Psoas muscle (tissue), 8 donors: Measurements from ENCODE around the gene CLEC2B. TPM values are rescaled to one million over a fixed set of nuclear protein-coding genes. Genes with fewer than 3 reads are reported as not detected.

Source experiments
- ATAC-seq, 4 donors: fragments of 200-7000 bp; cut with Tn5 transposase; one replicate each; pipeline ENCODE4 v1.9.1; 2020; ENCODE audit warnings: moderate library complexity in 3 of 4, mild to moderate bottlenecking in 2 of 4
- DNase-seq, 2 donors: peaks; one replicate each; pipeline ENCODE4 v3.0.0-alpha.2; 2020
- H3K27ac ChIP-seq: fragments of 200-600 bp; one replicate; pipeline ENCODE4 v1.8.0; 2022
- H3K27me3 ChIP-seq, 3 donors: fragments of 200-600 bp in 1 of 3; one replicate each; pipeline versions ENCODE4 v1.6.1 to v1.8.0; 2013 to 2022; ENCODE audit warnings: low read length in 2 of 3, mild to moderate bottlenecking in 2 of 3, moderate library complexity in 1 of 3; ENCODE audit not compliant: insufficient read depth in 3 of 3
- H3K36me3 ChIP-seq, 2 donors: fragments of 200-600 bp in 1 of 2; one replicate each; pipeline versions ENCODE4 v1.6.1 to v1.8.0; 2013 to 2022; ENCODE audit warnings: low read depth in 1 of 2, mild to moderate bottlenecking in 1 of 2, moderate library complexity in 1 of 2; ENCODE audit not compliant: insufficient read depth in 1 of 2
- H3K4me1 ChIP-seq: fragments of 200-600 bp; one replicate; pipeline ENCODE4 v1.8.0; 2022
- H3K4me3 ChIP-seq: fragments of 200-600 bp; one replicate; pipeline ENCODE4 v1.8.0; 2022; ENCODE audit warnings: mild to moderate bottlenecking
- H3K9me3 ChIP-seq: fragments of 200-600 bp; one replicate; pipeline ENCODE4 v1.8.0; 2022
- CTCF ChIP-seq: fragments of 200-600 bp; IDR thresholded peaks from one replicate; pipeline ENCODE4 v1.8.0; 2022; ENCODE audit warnings: antibody characterized with exemption
- WGBS, 3 donors: extraction: QIAGEN DNeasy Blood & Tissue Kit; methylation state at CpG; one replicate each; pipeline versions ENCODE4 v1.1.6 to v1.1.7; 2013; 5-methylcytosine and 5-hydroxymethylcytosine counted together
- intact Hi-C, 2 donors: fragments of 100-400 bp; cut with DNase I; formaldehyde crosslinking; loops; one replicate each; pipeline versions ENCODE4 v1.11.0 to v1.14.2; 2022
- polyA plus RNA-seq, 3 donors: library from polyadenylated mRNA; stranded (reverse); fragments of 200-250 nt; gene quantifications; one replicate each; pipeline ENCODE4 v1.2.3, GENCODE V29; 2013
- total RNA-seq, 4 donors: library from RNA; stranded (reverse); fragmentation: NEBNext Ultra II Directional in 2 of 4; extraction: Animal tissue kit (Norgen Biotek cat#: 25700) in 2 of 4; gene quantifications; one replicate each; pipeline versions ENCODE4 v1.2.1 to v1.2.4, GENCODE V29; 2021 to 2023
- donor health status: healthy with polysubstance abuse.
- donor health status: DM: no; HTN: no; CAD: no; lungs with moderate emphysema.
- donor health status: Bipolar disorder and iron deficiency.
- donor health status: healthy.
- donor health status: DM: yes; HTN: yes; CAD: no.
- donor health status: DM: no; HTN: no; CAD: no.
- donor health status: DM: no; HTN: no; CAD: no.
- donor health status: DM: yes; HTN: yes; CAD: no.

CLEC2B gene
- total and polyA plus RNA-seq, 7 donors: 5.5 to 24.9 (median 12.6) TPM

- 36 to 54% (median 48%) methylated on average over 3 of the region's 3 CpGs for WGBS, 3 donors
- Histone ChIP-seq H3K36me3 (no peaks in the 10 kb centered on the region), H3K27ac (peak overlapping the region; percentile 86), H3K4me3 (peak overlapping the region; percentile 19), H3K4me1 (peaks cover 13% of the 10 kb centered on the region), H3K9me3 (no peaks in the 10 kb centered on the region), H3K27me3 (no peaks in the 10 kb centered on the region)
- DNase-seq: no peak
- intact Hi-C loops: no loop called here
- no peak for ATAC-seq
- no peak for TF ChIP-seq CTCF
These were observed 3.0 kb upstream of the CLEC2B start for GRCh38 chr12:9872162-9872561.

- DNase-seq (no peak), ATAC-seq (peak in 1 of 4 donors; percentile 45)
- H3K27me3 ChIP-seq: no peaks in the 10 kb centered on the region
- peak overlapping the region; percentile 71 for H3K4me3 ChIP-seq
- peaks cover 13% of the 10 kb centered on the region for H3K4me1 ChIP-seq
- whole genome bisulfite sequencing, 3 donors: 62 to 68% (median 62%) methylated on average over 2 of the region's 2 CpGs
- TF ChIP-seq CTCF: no peak
- intact Hi-C loops: no loop called here
- H3K27ac ChIP-seq: peak overlapping the region; percentile 86
- no peaks in the 10 kb centered on the region for H3K9me3 ChIP-seq
- H3K36me3 ChIP-seq: no peaks in the 10 kb centered on the region
These were observed 1.2 kb upstream of the CLEC2B start for GRCh38 chr12:9870286-9870866.

GRCh38 chr12:9868951-9869306 lies 225 bp downstream of the CLEC2B start:
- WGBS, 3 donors: 37 to 47% (median 42%) methylated on average over 4 of the region's 4 CpGs
- H3K27ac ChIP-seq: peak overlapping the region; percentile 86
- intact Hi-C loops: loop anchor here in 1 of 2 donors (5.0 kb wide), 1 partner anchor 853 kb away; the partner anchor contains the start of gene YBX3

GRCh38 chr12:9868311-9868801 lies 798 bp downstream of the CLEC2B start:
- Histone ChIP-seq H3K27ac (peak overlapping the region; percentile 86), H3K4me1 (peaks cover 13% of the 10 kb centered on the region), H3K4me3 (peak overlapping the region; percentile 71), H3K9me3 (no peaks in the 10 kb centered on the region), H3K36me3 (no peaks in the 10 kb centered on the region), H3K27me3 (no peaks in the 10 kb centered on the region)
- intact Hi-C loops: loop anchor here in 1 of 2 donors (5.0 kb wide), 1 partner anchor 854 kb away; the partner anchor contains the start of gene YBX3
- WGBS, 3 donors: 51 to 69% (median 51%) methylated on average over 11 of the region's 11 CpGs
- TF ChIP-seq CTCF: no peak
- DNase-seq (no peak), ATAC-seq (peak in 1 of 4 donors; percentile 43)

More at GRCh38 chr12:9868951-9869306, 225 bp downstream of the CLEC2B start:
- Histone ChIP-seq H3K36me3 (no peaks in the 10 kb centered on the region), H3K27me3 (no peaks in the 10 kb centered on the region), H3K9me3 (no peaks in the 10 kb centered on the region), H3K4me3 (peak overlapping the region; percentile 71), H3K4me1 (peaks cover 13% of the 10 kb centered on the region)
- ATAC-seq (no peak), DNase-seq (no peak)
- no peak for TF ChIP-seq CTCF
